K562 (cell line): ENCODE results near the gene SRC. TPM values are rescaled to one million over a fixed set of nuclear protein-coding genes. Genes with fewer than 3 reads are reported as not detected.
A peak's percentile ranks its signal among the peaks of the same experiment; 100 is the strongest.

Source experiments
- BRD9 ChIP-seq: fragments of 450-650 bp; IDR thresholded peaks from 2 replicates; pipeline ENCODE4 v1.6.1; 2018; ENCODE audit warnings: low read depth; ENCODE audit not compliant: partially characterized antibody
- CAMTA2 ChIP-seq: fragments of 250-450 bp; sonication (Bioruptor Pico); conservative IDR thresholded peaks from 2 replicates; pipeline ENCODE4 v1.5.1; 2022
- CBFB ChIP-seq: sonication (generic); formaldehyde crosslinking; IDR thresholded peaks from 2 replicates; pipeline ENCODE4 v1.4.0; 2020; ENCODE audit warnings: mild to moderate bottlenecking, missing genetic modification reagents
- CREM ChIP-seq: IDR thresholded peaks from 2 replicates; pipeline ENCODE4 v1.6.1; 2014; ENCODE audit warnings: antibody characterized with exemption, low read depth
- DPF2 ChIP-seq: fragments of 450-650 bp; IDR thresholded peaks from 2 replicates; pipeline ENCODE4 v1.6.1; 2016
- HMGN3 ChIP-seq: IDR thresholded peaks from 2 replicates; pipeline ENCODE4 v1.6.1; 2011; ENCODE audit warnings: borderline replicate concordance, low read depth, mild to moderate bottlenecking, mixed read lengths, low read length; ENCODE audit not compliant: insufficient read length; ENCODE audit errors: extremely low read depth
- KDM1A ChIP-seq, 2 experiments: fragments of 450-650 bp; IDR thresholded peaks; 2 replicates each; pipeline ENCODE4 v1.6.1; 2016; ENCODE audit warnings: mild to moderate bottlenecking in 2 of 2
- KLF6 ChIP-seq: fragments of 250-450 bp; sonication (Bioruptor Pico); IDR thresholded peaks from 2 replicates; pipeline ENCODE4 v1.4.0; 2020; ENCODE audit warnings: mild to moderate bottlenecking, moderate library complexity, borderline replicate concordance
- NCOA1 ChIP-seq: fragments of 450-650 bp; IDR thresholded peaks from 2 replicates; pipeline ENCODE4 v1.6.1; 2016; ENCODE audit warnings: low read depth
- NELFE ChIP-seq: IDR thresholded peaks from 2 replicates; pipeline ENCODE4 v1.6.1; 2011; ENCODE audit warnings: mild to moderate bottlenecking; ENCODE audit not compliant: insufficient read depth, insufficient read length
- PHF20 ChIP-seq: fragments of 450-650 bp; IDR thresholded peaks from 2 replicates; pipeline ENCODE4 v1.6.1; 2018; ENCODE audit not compliant: partially characterized antibody
- RBM14 ChIP-seq: fragments of 200-400 bp; formaldehyde crosslinking; IDR thresholded peaks from 2 replicates; pipeline ENCODE4 v1.6.1; 2018; ENCODE audit warnings: low read depth, mild to moderate bottlenecking, low read length, moderate library complexity, borderline replicate concordance; ENCODE audit not compliant: insufficient read depth
- SPI1 ChIP-seq: IDR thresholded peaks from 2 replicates; pipeline ENCODE4 v1.6.1; 2011; ENCODE audit warnings: low read depth, low read length, control low read depth, borderline replicate concordance
- YY1 ChIP-seq, 3 experiments: IDR thresholded peaks; 2 replicates each; pipeline ENCODE4 v1.6.1; 2011; ENCODE audit warnings: low read length in 2 of 3, mild to moderate bottlenecking in 2 of 3, moderate library complexity in 2 of 3, borderline replicate concordance in 1 of 3, control low read depth in 1 of 3, low read depth in 1 of 3; ENCODE audit not compliant: insufficient read depth in 3 of 3, insufficient replicate concordance in 2 of 3, control insufficient read depth in 1 of 3, insufficient read length in 1 of 3; ENCODE audit errors: extremely low read depth in 1 of 3
- ZFP1 ChIP-seq: fragments of 450-650 bp; formaldehyde crosslinking; IDR thresholded peaks from 2 replicates; pipeline ENCODE4 v1.4.0; 2020; ENCODE audit warnings: mild to moderate bottlenecking, mixed read lengths
- ZNF140 ChIP-seq: fragments of 250-450 bp; sonication (Bioruptor Pico); IDR thresholded peaks from 2 replicates; pipeline ENCODE4 v1.8.0; 2021; ENCODE audit warnings: moderate library complexity, mild to moderate bottlenecking, inconsistent platforms
- ZNF3 ChIP-seq: fragments of 250-450 bp; sonication (Bioruptor Pico); IDR thresholded peaks from 2 replicates; pipeline ENCODE4 v1.5.0; 2021; ENCODE audit warnings: mild to moderate bottlenecking, moderate library complexity
- ZNF780A ChIP-seq: fragments of 250-450 bp; sonication (Bioruptor Pico); IDR thresholded peaks from 2 replicates; pipeline ENCODE4 v1.5.0; 2021; ENCODE audit warnings: mild to moderate bottlenecking
- polyA plus RNA-seq, 8 experiments: library from polyadenylated mRNA; depleted of rRNA in 4 of 8; stranded (reverse) in 5 of 8; unstranded in 3 of 8; fragments of >200 nt; fragmentation: Nextera tagmentation in 2 of 8; fragmentation: Illumina TruSeq in 1 of 8; extraction: Ambion mirVana in 2 of 8; extraction: Trizol in 1 of 8; gene quantifications; 2 replicates each; pipeline versions ENCODE4 v1.2.1 to v1.2.3, GENCODE V29; 2011 to 2014; ENCODE audit warnings: inconsistent platforms in 1 of 8, missing spikeins in 1 of 8
- total RNA-seq, 7 experiments: library from RNA; depleted of rRNA in 6 of 7; stranded (reverse); fragments of >200 nt in 6 of 7; fragmentation: Illumina TruSeq in 2 of 7; extraction: Trizol in 2 of 7; gene quantifications; 2 replicates each; pipeline versions ENCODE4 v1.2.1 to v1.2.3, GENCODE V29; 2011 to 2021; ENCODE audit warnings: low replicate concordance in 1 of 7
- TF ChIP-seq, protein P1 (sequence below): IDR thresholded peaks from 2 replicates; pipeline ENCODE4 v1.6.1; 2014; ENCODE audit warnings: antibody characterized with exemption
- TF ChIP-seq, protein P2 (sequence below): fragments of 250-450 bp; sonication (Bioruptor Pico); IDR thresholded peaks from 2 replicates; pipeline ENCODE4 v1.8.0; 2021; ENCODE audit warnings: moderate library complexity, mild to moderate bottlenecking, inconsistent platforms
- TF ChIP-seq, protein P3 (sequence below): sonication (generic); formaldehyde crosslinking; IDR thresholded peaks from 2 replicates; pipeline ENCODE4 v1.8.0; 2022; ENCODE audit warnings: missing genetic modification reagents, mild to moderate bottlenecking, moderate library complexity, borderline replicate concordance
- TF ChIP-seq, protein P4 (sequence below): sonication (generic); formaldehyde crosslinking; IDR thresholded peaks from 2 replicates; pipeline ENCODE4 v1.9.0; 2022; ENCODE audit warnings: mild to moderate bottlenecking, missing genetic modification reagents
- TF ChIP-seq, protein P5 (sequence below): fragments of 450-650 bp; conservative IDR thresholded peaks from 2 replicates; pipeline ENCODE4 v1.6.1; 2016; ENCODE audit warnings: missing genetic modification characterization, low read depth, mild to moderate bottlenecking, missing compliant biosample characterization, moderate library complexity

SRC gene
- total and polyA plus RNA-seq, 9 of the 15 experiments (the other 6 are each of a cell fraction or from before 2014, with no cell fraction given): 0.06 to 8.5 (median 3.1) TPM

DNA sequence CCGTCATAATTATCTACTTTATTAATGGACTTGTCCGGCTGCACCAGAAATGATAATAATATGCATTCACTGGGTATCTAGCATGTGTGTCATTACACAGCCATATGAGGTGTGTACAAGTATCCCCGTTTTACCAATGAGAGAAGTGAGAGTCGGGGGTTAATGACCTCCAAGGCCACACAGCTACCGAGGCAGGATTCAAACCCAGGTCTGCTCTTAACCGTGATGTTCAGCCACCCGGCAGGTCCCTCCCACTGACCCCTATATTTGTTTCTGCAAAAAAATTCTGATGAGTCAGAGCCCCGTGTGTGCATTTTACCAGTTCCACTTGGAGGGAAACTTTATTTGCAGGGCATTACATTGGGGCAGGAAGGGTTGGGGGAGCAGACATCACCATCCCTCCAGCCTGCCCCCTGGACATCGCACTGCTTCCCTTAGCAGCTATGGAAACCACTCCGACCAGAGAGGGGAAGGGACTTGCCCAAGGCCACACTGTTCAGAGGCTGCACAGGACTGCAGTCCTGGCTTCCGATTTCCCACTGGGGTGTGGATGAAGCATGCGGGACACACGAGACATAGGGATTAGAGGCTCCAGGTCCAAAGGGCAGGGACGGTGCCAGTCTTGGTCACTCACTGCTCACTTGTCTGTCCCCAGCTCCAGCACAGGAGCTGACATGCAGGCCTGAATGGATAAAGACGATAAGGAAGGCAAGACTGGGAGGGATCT lies 10.1 kb upstream of the SRC start (continued):
- no peak for TF ChIP-seq CBFB
- TF ChIP-seq, protein P1, sequence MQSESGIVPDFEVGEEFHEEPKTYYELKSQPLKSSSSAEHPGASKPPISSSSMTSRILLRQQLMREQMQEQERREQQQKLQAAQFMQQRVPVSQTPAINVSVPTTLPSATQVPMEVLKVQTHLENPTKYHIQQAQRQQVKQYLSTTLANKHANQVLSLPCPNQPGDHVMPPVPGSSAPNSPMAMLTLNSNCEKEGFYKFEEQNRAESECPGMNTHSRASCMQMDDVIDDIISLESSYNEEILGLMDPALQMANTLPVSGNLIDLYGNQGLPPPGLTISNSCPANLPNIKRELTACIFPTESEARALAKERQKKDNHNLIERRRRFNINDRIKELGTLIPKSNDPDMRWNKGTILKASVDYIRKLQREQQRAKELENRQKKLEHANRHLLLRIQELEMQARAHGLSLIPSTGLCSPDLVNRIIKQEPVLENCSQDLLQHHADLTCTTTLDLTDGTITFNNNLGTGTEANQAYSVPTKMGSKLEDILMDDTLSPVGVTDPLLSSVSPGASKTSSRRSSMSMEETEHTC: no peak
- TF ChIP-seq, protein P2, sequence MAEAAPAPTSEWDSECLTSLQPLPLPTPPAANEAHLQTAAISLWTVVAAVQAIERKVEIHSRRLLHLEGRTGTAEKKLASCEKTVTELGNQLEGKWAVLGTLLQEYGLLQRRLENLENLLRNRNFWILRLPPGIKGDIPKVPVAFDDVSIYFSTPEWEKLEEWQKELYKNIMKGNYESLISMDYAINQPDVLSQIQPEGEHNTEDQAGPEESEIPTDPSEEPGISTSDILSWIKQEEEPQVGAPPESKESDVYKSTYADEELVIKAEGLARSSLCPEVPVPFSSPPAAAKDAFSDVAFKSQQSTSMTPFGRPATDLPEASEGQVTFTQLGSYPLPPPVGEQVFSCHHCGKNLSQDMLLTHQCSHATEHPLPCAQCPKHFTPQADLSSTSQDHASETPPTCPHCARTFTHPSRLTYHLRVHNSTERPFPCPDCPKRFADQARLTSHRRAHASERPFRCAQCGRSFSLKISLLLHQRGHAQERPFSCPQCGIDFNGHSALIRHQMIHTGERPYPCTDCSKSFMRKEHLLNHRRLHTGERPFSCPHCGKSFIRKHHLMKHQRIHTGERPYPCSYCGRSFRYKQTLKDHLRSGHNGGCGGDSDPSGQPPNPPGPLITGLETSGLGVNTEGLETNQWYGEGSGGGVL (CRISPR knock-in tag): no peak
- TF ChIP-seq CREM: no peak
- peak; percentile 99 for TF ChIP-seq BRD9
- no peak for TF ChIP-seq ZNF780A
- no peak for TF ChIP-seq KLF6 (CRISPR knock-in tag)
- TF ChIP-seq ZFP1 (CRISPR knock-in tag): no peak
- peak in 1 of 2 experiments; percentile 18; a peak in 1 of 4 replicates for TF ChIP-seq KDM1A (IDR thresholded peaks at IDR 0.05)
- 0 out of 2 replicates have a peak, but pooled peaks have one; percentile 15 for TF ChIP-seq DPF2
- no peak for TF ChIP-seq ZNF140 (CRISPR knock-in tag)
- TF ChIP-seq, protein P3, sequence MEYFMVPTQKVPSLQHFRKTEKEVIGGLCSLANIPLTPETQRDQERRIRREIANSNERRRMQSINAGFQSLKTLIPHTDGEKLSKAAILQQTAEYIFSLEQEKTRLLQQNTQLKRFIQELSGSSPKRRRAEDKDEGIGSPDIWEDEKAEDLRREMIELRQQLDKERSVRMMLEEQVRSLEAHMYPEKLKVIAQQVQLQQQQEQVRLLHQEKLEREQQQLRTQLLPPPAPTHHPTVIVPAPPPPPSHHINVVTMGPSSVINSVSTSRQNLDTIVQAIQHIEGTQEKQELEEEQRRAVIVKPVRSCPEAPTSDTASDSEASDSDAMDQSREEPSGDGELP (CRISPR knock-in tag): peak; percentile 9; the same call in 1 of the 2 replicates
- peak; percentile 19; the same call in 1 of the 2 replicates for TF ChIP-seq NCOA1
- no peak for TF ChIP-seq PHF20
- TF ChIP-seq ZNF3 (CRISPR knock-in tag): no peak
- no peak for TF ChIP-seq SPI1
- TF ChIP-seq RBM14: no peak
- no peak for TF ChIP-seq YY1 (IDR thresholded peaks at IDR 0.05; ENCODE audit: borderline replicate concordance in 1 of 3, control insufficient read depth in 1 of 3, extremely low read depth in 1 of 3, insufficient read depth in 3 of 3, insufficient read length in 1 of 3, insufficient replicate concordance in 2 of 3, low read depth in 1 of 3, low read length in 2 of 3)
- TF ChIP-seq, protein P4, sequence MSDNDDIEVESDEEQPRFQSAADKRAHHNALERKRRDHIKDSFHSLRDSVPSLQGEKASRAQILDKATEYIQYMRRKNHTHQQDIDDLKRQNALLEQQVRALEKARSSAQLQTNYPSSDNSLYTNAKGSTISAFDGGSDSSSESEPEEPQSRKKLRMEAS: no peak
- TF ChIP-seq CAMTA2 (CRISPR knock-in tag): no peak
- TF ChIP-seq, protein P5, sequence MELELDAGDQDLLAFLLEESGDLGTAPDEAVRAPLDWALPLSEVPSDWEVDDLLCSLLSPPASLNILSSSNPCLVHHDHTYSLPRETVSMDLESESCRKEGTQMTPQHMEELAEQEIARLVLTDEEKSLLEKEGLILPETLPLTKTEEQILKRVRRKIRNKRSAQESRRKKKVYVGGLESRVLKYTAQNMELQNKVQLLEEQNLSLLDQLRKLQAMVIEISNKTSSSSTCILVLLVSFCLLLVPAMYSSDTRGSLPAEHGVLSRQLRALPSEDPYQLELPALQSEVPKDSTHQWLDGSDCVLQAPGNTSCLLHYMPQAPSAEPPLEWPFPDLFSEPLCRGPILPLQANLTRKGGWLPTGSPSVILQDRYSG: no peak
- no peak for TF ChIP-seq HMGN3
- no peak for TF ChIP-seq NELFE
